Endothelial cell (in vitro differentiated cells): Measurements from ENCODE around the gene MAGI1. TPM values are rescaled to one million over a fixed set of nuclear protein-coding genes. Genes with fewer than 3 reads are reported as not detected.

ENCODE experiments used
- DNase-seq: peaks from one replicate; pipeline ENCODE4 v3.0.0; 2021; ENCODE audit warnings: low spot score
- H3K27ac Mint-ChIP-seq: one replicate; pipeline ENCODE4 v1.8.0; 2021; ENCODE audit warnings: mixed read lengths, inconsistent platforms; ENCODE audit not compliant: unreplicated experiment
- H3K27me3 Mint-ChIP-seq: one replicate; pipeline ENCODE4 v1.8.0; 2021; ENCODE audit warnings: mild to moderate bottlenecking, moderate library complexity, mixed read lengths, inconsistent platforms; ENCODE audit not compliant: unreplicated experiment
- H3K36me3 Mint-ChIP-seq: one replicate; pipeline ENCODE4 v1.8.0; 2021; ENCODE audit warnings: mild to moderate bottlenecking, low read depth, mixed read lengths, inconsistent platforms; ENCODE audit not compliant: unreplicated experiment
- H3K4me1 Mint-ChIP-seq: one replicate; pipeline ENCODE4 v1.8.0; 2021; ENCODE audit warnings: mild to moderate bottlenecking, mixed read lengths, inconsistent platforms; ENCODE audit not compliant: unreplicated experiment
- H3K4me3 Mint-ChIP-seq: one replicate; pipeline ENCODE4 v1.8.0; 2021; ENCODE audit warnings: mild to moderate bottlenecking, mixed read lengths, inconsistent platforms; ENCODE audit not compliant: unreplicated experiment
- H3K9me3 Mint-ChIP-seq: one replicate; pipeline ENCODE4 v1.8.0; 2021; ENCODE audit warnings: mixed read lengths, inconsistent platforms; ENCODE audit not compliant: unreplicated experiment
- CTCF ChIP-seq: fragments of 200-600 bp; sonication (generic); IDR thresholded peaks from one replicate; pipeline ENCODE4 v1.5.0; 2021; ENCODE audit warnings: antibody characterized with exemption; ENCODE audit not compliant: unreplicated experiment
- total RNA-seq: library from RNA; stranded (reverse); fragmentation: NEBNext Ultra II Directional; extraction: Animal tissue kit (Norgen Biotek cat#: 25700); gene quantifications from one replicate; pipeline ENCODE4 v1.2.1, GENCODE V29; 2021; ENCODE audit not compliant: unreplicated experiment

Gene MAGI1
- total RNA-seq, 1 donor from 2014 or later, result 33.8 TPM

DNA sequence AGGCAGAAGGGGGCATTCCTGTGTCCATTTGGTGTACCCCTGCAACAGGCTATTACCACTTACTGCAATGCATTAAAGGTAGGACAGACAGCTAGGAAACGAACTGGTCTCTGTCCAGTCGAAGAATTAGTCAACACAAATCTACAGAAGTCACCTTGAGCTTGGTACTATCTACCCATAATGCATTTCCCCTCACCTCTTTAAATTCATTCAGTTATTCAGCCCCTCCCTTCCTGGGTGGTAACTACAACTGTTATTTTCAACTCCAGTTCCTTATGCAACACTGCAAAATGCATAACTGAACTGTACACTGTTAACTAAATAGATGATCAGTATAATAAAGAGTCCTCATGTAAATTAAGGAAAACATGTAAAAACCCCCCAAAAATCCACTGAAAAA lies 77.6 kb downstream of the MAGI1 start:
- Mint-ChIP-seq H3K4me3 (no peak overlapping the region), H3K4me1 (peaks cover 38% of the 10 kb centered on the region), H3K9me3 (no peaks in the 10 kb centered on the region), H3K27me3 (peaks cover 3% of the 10 kb centered on the region), H3K27ac (no peak overlapping the region), H3K36me3 (peaks cover 3% of the 10 kb centered on the region)
- TF ChIP-seq CTCF, result no peak
- DNase-seq, result no peak

GRCh38 chr3:65960087-65960486 lies 78.6 kb downstream of the MAGI1 start:
- no peaks in the 10 kb centered on the region for H3K9me3 Mint-ChIP-seq
- H3K36me3 Mint-ChIP-seq, result peaks cover 3% of the 10 kb centered on the region
- peaks cover 38% of the 10 kb centered on the region for H3K4me1 Mint-ChIP-seq
- H3K4me3 Mint-ChIP-seq, result no peak overlapping the region
- H3K27ac Mint-ChIP-seq, result no peak overlapping the region
- H3K27me3 Mint-ChIP-seq, result peaks cover 3% of the 10 kb centered on the region
- no peak for TF ChIP-seq CTCF
- DNase-seq, result no peak

GRCh38 chr3:65958216-65958615 lies 80.5 kb downstream of the MAGI1 start:
- no peak for TF ChIP-seq CTCF
- Mint-ChIP-seq H3K9me3 (no peaks in the 10 kb centered on the region), H3K4me1 (peaks cover 44% of the 10 kb centered on the region), H3K36me3 (peaks cover 3% of the 10 kb centered on the region), H3K27ac (no peak overlapping the region), H3K4me3 (no peak overlapping the region), H3K27me3 (peaks cover 2% of the 10 kb centered on the region)
- no peak for DNase-seq

DNA sequence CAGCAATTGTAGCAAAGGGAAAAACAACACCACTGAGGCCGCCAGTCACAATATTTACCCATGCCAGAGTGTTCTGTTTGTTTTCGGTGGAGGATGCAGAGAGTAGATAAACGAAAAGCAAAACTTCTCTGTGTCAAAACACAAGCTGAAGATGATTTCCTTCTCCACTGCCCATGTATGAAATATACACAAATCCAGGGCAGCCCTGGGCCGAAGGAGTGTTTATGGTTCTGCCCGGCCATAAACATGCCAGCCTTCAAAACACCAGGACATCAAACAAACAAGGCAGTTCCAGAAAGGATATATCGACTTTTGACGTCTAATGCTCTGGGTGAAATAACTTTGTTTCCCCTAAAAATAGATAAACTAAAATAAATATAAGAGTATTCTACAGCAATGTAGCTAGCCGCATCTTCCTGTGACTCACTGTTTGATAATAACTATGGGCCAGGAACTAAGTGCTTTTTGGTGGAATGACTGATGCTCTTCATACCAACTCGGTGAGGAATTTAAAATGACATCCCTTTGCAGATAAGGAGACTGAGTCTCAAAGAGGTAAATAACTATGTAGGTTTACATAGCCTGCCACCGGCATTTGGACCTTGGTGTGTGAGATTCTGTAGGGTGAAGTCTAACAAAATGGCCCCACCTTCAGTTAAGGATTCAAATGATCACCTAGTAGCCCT lies 82.8 kb downstream of the MAGI1 start:
- H3K9me3 Mint-ChIP-seq, result peaks cover under 1% of the 10 kb centered on the region
- peaks cover 4% of the 10 kb centered on the region for H3K27me3 Mint-ChIP-seq
- no peak overlapping the region for H3K27ac Mint-ChIP-seq
- H3K4me3 Mint-ChIP-seq, result no peak overlapping the region
- no peak for DNase-seq
- no peak for TF ChIP-seq CTCF
- peaks cover 3% of the 10 kb centered on the region for H3K36me3 Mint-ChIP-seq
- peaks cover 46% of the 10 kb centered on the region for H3K4me1 Mint-ChIP-seq

- Mint-ChIP-seq H3K27ac (no peak overlapping the region), H3K4me1 (peaks cover 48% of the 10 kb centered on the region), H3K9me3 (peaks cover 5% of the 10 kb centered on the region), H3K27me3 (peaks cover 9% of the 10 kb centered on the region), H3K4me3 (no peak overlapping the region), H3K36me3 (peaks cover 3% of the 10 kb centered on the region)
- TF ChIP-seq CTCF, result no peak
- no peak for DNase-seq
Measured at GRCh38 chr3:65953881-65954733, 84.6 kb downstream of the MAGI1 start.
